GM12873 (cell line): Measurements from ENCODE around the gene FAM107A.

Source experiments
- CTCF ChIP-seq: IDR thresholded peaks from 2 replicates; pipeline ENCODE4 v1.5.1; 2012; ENCODE audit warnings: low read depth, mild to moderate bottlenecking, moderate library complexity, low read length, control low read depth; ENCODE audit not compliant: insufficient read depth; ENCODE audit errors: missing control alignments

FAM107A gene

GRCh38 chr3:58544541-58544940 lies 32.6 kb downstream of the FAM107A start:
- TF ChIP-seq CTCF: no peak

GRCh38 chr3:58540176-58540858 lies 36.9 kb downstream of the FAM107A start:
- no peak for TF ChIP-seq CTCF

GRCh38 chr3:58539626-58540025 lies 37.6 kb downstream of the FAM107A start:
- no peak for TF ChIP-seq CTCF

- no peak for TF ChIP-seq CTCF
Measured at GRCh38 chr3:58537412-58538301, 39.5 kb downstream of the FAM107A start.

GRCh38 chr3:58536501-58537411 lies 40.4 kb downstream of the FAM107A start, which contains the start of gene ACOX2:
ACOX2 (minus strand) TSS chr3:58537190; CDS start chr3:58535106, 2,084 bp downstream.
- no peak for TF ChIP-seq CTCF

- no peak for TF ChIP-seq CTCF
Measured at GRCh38 chr3:58535531-58536500, 41.4 kb downstream of the FAM107A start.
